ENCODE results near the gene NUCKS1. TPM values are rescaled to one million over a fixed set of nuclear protein-coding genes. Genes with fewer than 3 reads are reported as not detected.

Gene NUCKS1
- total RNA-seq, 1 experiment from 2014 or later: 427 TPM

DNA sequence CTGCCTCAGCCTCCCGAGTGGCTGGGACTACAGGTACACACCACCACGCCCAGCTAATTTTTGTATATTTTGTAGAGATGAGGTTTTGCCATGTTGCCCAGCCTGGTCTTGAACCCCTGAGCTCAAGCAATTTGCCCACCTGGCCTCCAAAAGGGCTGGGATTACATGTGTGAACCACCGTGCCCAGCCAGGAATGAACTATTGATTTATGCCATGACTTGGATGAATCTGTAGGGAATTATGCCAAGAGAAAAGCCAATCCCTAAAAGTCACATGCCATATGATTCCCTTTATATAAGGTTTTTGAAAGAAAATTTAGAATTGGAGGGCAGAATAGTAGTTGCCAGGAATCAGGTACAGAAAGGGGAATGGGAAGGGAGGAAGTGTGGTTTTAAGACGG lies 50.6 kb downstream of the NUCKS1 start:
- WGBS (ENCODE audit: extremely low coverage, insufficient read length, low lambda C conversion rate): no CpG with 5 or more reads among the region's 4 CpGs
- Mint-ChIP-seq H3K36me3 (ENCODE audit: insufficient read depth in 1 of 3, low read depth in 3 of 3) (no peaks in the 10 kb centered on the region), H3K4me3 (no peak overlapping the region), H3K27me3 (ENCODE audit: low read depth) (peaks cover 2% of the 10 kb centered on the region; the same call in 1 of the 2 replicates), H3K9me3 (no peaks in the 10 kb centered on the region), H3K27ac (no peak overlapping the region), H3K4me1 (peaks cover 30 to 37% of the 10 kb centered on the region in 2 experiments)
- Histone ChIP-seq H3K18ac (ENCODE audit: insufficient read length, low read depth, low read length) (no peak overlapping the region), H2BK15ac (ENCODE audit: low read depth, low read length) (no peak overlapping the region), H4K5ac (ENCODE audit: insufficient read length, low read depth, low read length) (no peak overlapping the region), H4K20me1 (ENCODE audit: control insufficient read depth, insufficient read depth, insufficient read length) (no peaks in the 10 kb centered on the region), H3K56ac (ENCODE audit: insufficient read length, low read depth, low read length) (no peak overlapping the region), H3K79me1 (ENCODE audit: insufficient read depth, low read depth, low read length, poor library complexity, severe bottlenecking) (no peaks in the 10 kb centered on the region), H3K9ac (ENCODE audit: extremely low read depth, insufficient read length, low read length) (no peak overlapping the region), H3T11ph (ENCODE audit: low read length) (no peak overlapping the region), H3K23ac (ENCODE audit: insufficient read length, low read depth, low read length) (no peak overlapping the region), H3K79me2 (ENCODE audit: insufficient read depth, low read length) (no peaks in the 10 kb centered on the region), H3K4me1 (ENCODE audit: insufficient read depth, low read length) (peaks cover 6% of the 10 kb centered on the region), H3K4me2 (ENCODE audit: insufficient read depth, insufficient read length, low read length) (no peak overlapping the region), H3K23me2 (ENCODE audit: insufficient read length, low read depth, low read length, poor library complexity, severe bottlenecking) (no peaks in the 10 kb centered on the region), H3K9me3 (ENCODE audit: control insufficient read depth, low read depth, low read length) (no peaks in the 10 kb centered on the region), H2BK12ac (ENCODE audit: insufficient read length, low read depth, low read length) (no peak overlapping the region), H2BK20ac (ENCODE audit: low read depth, low read length, poor library complexity, severe bottlenecking) (no peak overlapping the region), H4K91ac (ENCODE audit: insufficient read length, low read depth, low read length) (no peak overlapping the region), H3K4ac (ENCODE audit: low read depth, low read length) (no peak overlapping the region), H2AK5ac (ENCODE audit: insufficient read length, low read length) (no peak overlapping the region), H3K27me3 (ENCODE audit: insufficient read depth, low read length) (no peaks in the 10 kb centered on the region), H3K14ac (ENCODE audit: insufficient read depth, low read length) (no peak overlapping the region), H2BK120ac (ENCODE audit: low read depth, low read length, poor library complexity, severe bottlenecking) (no peak overlapping the region), H2BK5ac (ENCODE audit: insufficient read length, low read length) (no peak overlapping the region), H2AFZ (ENCODE audit: low read length) (no peak overlapping the region), H3K27ac (ENCODE audit: insufficient read length, low read depth, low read length) (no peak overlapping the region), H4K8ac (replicated peaks; ENCODE audit: insufficient read length, low read depth, low read length) (no peak overlapping the region)
- no peak for DNase-seq
- TF ChIP-seq, protein P1, sequence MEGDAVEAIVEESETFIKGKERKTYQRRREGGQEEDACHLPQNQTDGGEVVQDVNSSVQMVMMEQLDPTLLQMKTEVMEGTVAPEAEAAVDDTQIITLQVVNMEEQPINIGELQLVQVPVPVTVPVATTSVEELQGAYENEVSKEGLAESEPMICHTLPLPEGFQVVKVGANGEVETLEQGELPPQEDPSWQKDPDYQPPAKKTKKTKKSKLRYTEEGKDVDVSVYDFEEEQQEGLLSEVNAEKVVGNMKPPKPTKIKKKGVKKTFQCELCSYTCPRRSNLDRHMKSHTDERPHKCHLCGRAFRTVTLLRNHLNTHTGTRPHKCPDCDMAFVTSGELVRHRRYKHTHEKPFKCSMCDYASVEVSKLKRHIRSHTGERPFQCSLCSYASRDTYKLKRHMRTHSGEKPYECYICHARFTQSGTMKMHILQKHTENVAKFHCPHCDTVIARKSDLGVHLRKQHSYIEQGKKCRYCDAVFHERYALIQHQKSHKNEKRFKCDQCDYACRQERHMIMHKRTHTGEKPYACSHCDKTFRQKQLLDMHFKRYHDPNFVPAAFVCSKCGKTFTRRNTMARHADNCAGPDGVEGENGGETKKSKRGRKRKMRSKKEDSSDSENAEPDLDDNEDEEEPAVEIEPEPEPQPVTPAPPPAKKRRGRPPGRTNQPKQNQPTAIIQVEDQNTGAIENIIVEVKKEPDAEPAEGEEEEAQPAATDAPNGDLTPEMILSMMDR (conservative IDR thresholded peaks at IDR 0.05): no peak

All from H9 (cell line).